ENCODE results near the gene PTCH2. TPM values are rescaled to one million over a fixed set of nuclear protein-coding genes. Genes with fewer than 3 reads are reported as not detected.

The PTCH2 gene
- total RNA-seq, 2 donors from 2014 or later = 1.5 to 1.6 TPM

- Histone ChIP-seq H3K27ac (ENCODE audit: low read depth, low read length) (peak overlapping the region; percentile 87), H3K36me3 (ENCODE audit: control insufficient read depth, insufficient read depth, low read length) (peaks cover 13% of the 10 kb centered on the region), H3K4me3 (ENCODE audit: low read length) (peak overlapping the region; percentile 67), H3K27me3 (ENCODE audit: control insufficient read depth, insufficient read depth, low read length, poor library complexity, severe bottlenecking) (no peaks in the 10 kb centered on the region), H3K9me3 (ENCODE audit: control insufficient read depth, low read length) (no peaks in the 10 kb centered on the region), H3K9ac (ENCODE audit: extremely low read depth, low read length, poor library complexity, severe bottlenecking) (peak overlapping the region; percentile 59), H3K4me1 (ENCODE audit: control insufficient read depth, insufficient read depth, low read length) (peaks cover 32% of the 10 kb centered on the region)
- Mint-ChIP-seq H3K4me1 (peaks cover 33% of the 10 kb centered on the region), H3K27ac (peak overlapping the region; percentile 99), H3K4me3 (peak overlapping the region; percentile 51), H3K36me3 (ENCODE audit: low read depth) (peaks cover 5% of the 10 kb centered on the region), H3K9me3 (no peaks in the 10 kb centered on the region), H3K27me3 (ENCODE audit: insufficient read depth) (peaks cover 5% of the 10 kb centered on the region)
- peak; percentile 67 for DNase-seq
- TF ChIP-seq, protein P1, sequence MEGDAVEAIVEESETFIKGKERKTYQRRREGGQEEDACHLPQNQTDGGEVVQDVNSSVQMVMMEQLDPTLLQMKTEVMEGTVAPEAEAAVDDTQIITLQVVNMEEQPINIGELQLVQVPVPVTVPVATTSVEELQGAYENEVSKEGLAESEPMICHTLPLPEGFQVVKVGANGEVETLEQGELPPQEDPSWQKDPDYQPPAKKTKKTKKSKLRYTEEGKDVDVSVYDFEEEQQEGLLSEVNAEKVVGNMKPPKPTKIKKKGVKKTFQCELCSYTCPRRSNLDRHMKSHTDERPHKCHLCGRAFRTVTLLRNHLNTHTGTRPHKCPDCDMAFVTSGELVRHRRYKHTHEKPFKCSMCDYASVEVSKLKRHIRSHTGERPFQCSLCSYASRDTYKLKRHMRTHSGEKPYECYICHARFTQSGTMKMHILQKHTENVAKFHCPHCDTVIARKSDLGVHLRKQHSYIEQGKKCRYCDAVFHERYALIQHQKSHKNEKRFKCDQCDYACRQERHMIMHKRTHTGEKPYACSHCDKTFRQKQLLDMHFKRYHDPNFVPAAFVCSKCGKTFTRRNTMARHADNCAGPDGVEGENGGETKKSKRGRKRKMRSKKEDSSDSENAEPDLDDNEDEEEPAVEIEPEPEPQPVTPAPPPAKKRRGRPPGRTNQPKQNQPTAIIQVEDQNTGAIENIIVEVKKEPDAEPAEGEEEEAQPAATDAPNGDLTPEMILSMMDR (conservative IDR thresholded peaks at IDR 0.05) = no peak
- WGBS, 2 experiments (ENCODE audit: insufficient coverage in 1 of 2, insufficient read length in 1 of 2) = 43 to 79% methylated on average over 1 to 5 of the region's 6 CpGs
Observed at GRCh38 chr1:44808938-44809917, 33.8 kb downstream of the PTCH2 start.

DNA sequence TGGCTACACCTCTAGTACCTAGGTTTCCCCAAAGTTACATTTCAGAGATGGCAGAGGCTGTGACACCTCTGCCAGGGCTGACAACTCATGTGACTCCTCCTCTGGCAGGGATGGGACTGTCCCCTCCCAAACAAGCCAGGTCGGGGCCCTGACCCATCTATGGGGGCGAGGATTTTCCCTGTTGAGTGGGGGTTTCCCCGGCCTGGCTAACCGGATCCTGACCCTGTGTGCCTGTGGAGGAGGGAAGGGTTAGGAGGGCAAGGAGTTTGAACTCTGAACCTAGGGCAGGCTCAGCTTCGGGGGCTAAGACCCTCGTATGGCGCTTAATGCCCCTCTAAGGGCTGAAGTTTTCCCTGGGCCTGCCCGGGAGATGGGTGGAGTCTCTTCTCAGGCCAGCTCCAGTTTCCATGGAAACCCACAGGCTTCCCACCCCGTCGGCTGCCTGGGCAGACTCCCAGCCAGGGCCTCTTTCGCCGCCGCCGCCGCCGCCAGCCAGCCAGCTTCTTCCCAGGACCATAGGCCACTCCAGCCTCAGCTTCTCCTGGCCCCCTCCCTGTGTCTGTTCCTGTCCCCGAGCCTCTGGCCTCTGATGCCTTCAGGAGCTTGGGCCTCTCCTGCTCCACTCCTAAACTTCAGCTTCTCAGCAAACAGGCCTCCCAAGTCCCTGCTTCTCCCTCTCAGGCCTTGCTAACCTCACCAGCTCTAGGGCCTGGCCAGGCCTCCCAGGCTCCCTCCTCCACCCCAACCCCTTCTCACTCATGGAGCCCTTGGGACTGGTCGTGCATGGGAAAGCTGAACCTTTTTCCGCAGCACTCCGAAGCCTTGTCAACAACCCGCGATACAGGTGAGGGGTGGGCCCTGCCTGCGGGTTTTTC lies 34.8 kb downstream of the PTCH2 start, which contains the start of gene BTBD19:
Gene BTBD19, plus strand, starts transcription at position 461 of the 875 bp plus-strand sequence. Its CDS starts 298 bp downstream, at position 759.
- peaks cover 9% of the 10 kb centered on the region for H3K36me3 Mint-ChIP-seq (ENCODE audit: low read depth)
- Histone ChIP-seq H3K9me3 (ENCODE audit: control insufficient read depth, low read length) (no peaks in the 10 kb centered on the region), H3K4me1 (ENCODE audit: control insufficient read depth, insufficient read depth, low read length) (peaks cover 32% of the 10 kb centered on the region), H3K36me3 (ENCODE audit: control insufficient read depth, insufficient read depth, low read length) (peaks cover 22% of the 10 kb centered on the region), H3K27ac (ENCODE audit: low read depth, low read length) (peak within 1 kb of the TSS; percentile 87), H3K27me3 (ENCODE audit: control insufficient read depth, insufficient read depth, low read length, poor library complexity, severe bottlenecking) (no peaks in the 10 kb centered on the region), H3K9ac (ENCODE audit: extremely low read depth, low read length, poor library complexity, severe bottlenecking) (peak within 1 kb of the TSS; percentile 59), H3K4me3 (ENCODE audit: low read length) (peak within 1 kb of the TSS; percentile 67)
- H3K27ac Mint-ChIP-seq = peak within 1 kb of the TSS; percentile 99
- TF ChIP-seq, protein P1 (conservative IDR thresholded peaks at IDR 0.05) = no peak
- H3K27me3 Mint-ChIP-seq (ENCODE audit: insufficient read depth) = peaks cover 5% of the 10 kb centered on the region
- peaks cover 33% of the 10 kb centered on the region for H3K4me1 Mint-ChIP-seq
- WGBS, 2 experiments (ENCODE audit: insufficient coverage in 1 of 2, insufficient read length in 1 of 2) = 37 to 43% methylated on average over 18 to 23 of the region's 23 CpGs
- peak within 1 kb of the TSS; percentile 51 for H3K4me3 Mint-ChIP-seq
- no peaks in the 10 kb centered on the region for H3K9me3 Mint-ChIP-seq
- DNase-seq = peak; percentile 94

Measured in endodermal cell (in vitro differentiated cells).